Measurements from ENCODE around the gene LILRA1.
"Not testable (repeated sequence)": the region's sequence is repeated elsewhere in the genome, so short reads cannot be mapped to it uniquely, and the experiment has no call there.

LILRA1 gene

GRCh38 chr19:54593445-54593844, at the start of gene LILRA1:
Gene LILRA1 (plus strand): TSS chr19:54593632. CDS start chr19:54594245, 613 bp downstream.
- H3K4me3 ChIP-seq (replicated peaks in 1 of 2; ENCODE audit: low read depth in 2 of 2, low read length in 2 of 2); DNase-seq (ENCODE audit: low read depth in 2 of 2): not testable (repeated sequence)

- H3K4me3 ChIP-seq (replicated peaks in 1 of 2; ENCODE audit: low read depth in 2 of 2, low read length in 2 of 2) = no peak overlapping the region
- TF ChIP-seq, protein P1, sequence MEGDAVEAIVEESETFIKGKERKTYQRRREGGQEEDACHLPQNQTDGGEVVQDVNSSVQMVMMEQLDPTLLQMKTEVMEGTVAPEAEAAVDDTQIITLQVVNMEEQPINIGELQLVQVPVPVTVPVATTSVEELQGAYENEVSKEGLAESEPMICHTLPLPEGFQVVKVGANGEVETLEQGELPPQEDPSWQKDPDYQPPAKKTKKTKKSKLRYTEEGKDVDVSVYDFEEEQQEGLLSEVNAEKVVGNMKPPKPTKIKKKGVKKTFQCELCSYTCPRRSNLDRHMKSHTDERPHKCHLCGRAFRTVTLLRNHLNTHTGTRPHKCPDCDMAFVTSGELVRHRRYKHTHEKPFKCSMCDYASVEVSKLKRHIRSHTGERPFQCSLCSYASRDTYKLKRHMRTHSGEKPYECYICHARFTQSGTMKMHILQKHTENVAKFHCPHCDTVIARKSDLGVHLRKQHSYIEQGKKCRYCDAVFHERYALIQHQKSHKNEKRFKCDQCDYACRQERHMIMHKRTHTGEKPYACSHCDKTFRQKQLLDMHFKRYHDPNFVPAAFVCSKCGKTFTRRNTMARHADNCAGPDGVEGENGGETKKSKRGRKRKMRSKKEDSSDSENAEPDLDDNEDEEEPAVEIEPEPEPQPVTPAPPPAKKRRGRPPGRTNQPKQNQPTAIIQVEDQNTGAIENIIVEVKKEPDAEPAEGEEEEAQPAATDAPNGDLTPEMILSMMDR (IDR thresholded peaks at IDR 0.05; ENCODE audit: low read depth, low read length) = no peak
- DNase-seq (ENCODE audit: low read depth in 2 of 2) = no peak
Observed at GRCh38 chr19:54548806-54549205, 44.6 kb upstream of the LILRA1 start.

GRCh38 chr19:54549224-54549623, 44.2 kb upstream of the LILRA1 start:
- DNase-seq (ENCODE audit: low read depth in 2 of 2) = no peak
- H3K4me3 ChIP-seq (replicated peaks in 1 of 2; ENCODE audit: low read depth in 2 of 2, low read length in 2 of 2) = no peak overlapping the region
- TF ChIP-seq, protein P1 (IDR thresholded peaks at IDR 0.05; ENCODE audit: low read depth, low read length) = no peak

GRCh38 chr19:54551293-54551692, 42.1 kb upstream of the LILRA1 start:
- no peak for DNase-seq (ENCODE audit: low read depth in 2 of 2)
- no peak overlapping the region for H3K4me3 ChIP-seq (replicated peaks in 1 of 2; ENCODE audit: low read depth in 2 of 2, low read length in 2 of 2)
- TF ChIP-seq, protein P1 (IDR thresholded peaks at IDR 0.05; ENCODE audit: low read depth, low read length) = no peak

GRCh38 chr19:54551950-54552912, 41.2 kb upstream of the LILRA1 start:
- TF ChIP-seq, protein P1 (IDR thresholded peaks at IDR 0.05; ENCODE audit: low read depth, low read length) = no peak
- H3K4me3 ChIP-seq (replicated peaks in 1 of 2; ENCODE audit: low read depth in 2 of 2, low read length in 2 of 2) = no peak overlapping the region
- no peak for DNase-seq (ENCODE audit: low read depth in 2 of 2)

- TF ChIP-seq, protein P1 (IDR thresholded peaks at IDR 0.05; ENCODE audit: low read depth, low read length) = no peak
- DNase-seq (ENCODE audit: low read depth in 2 of 2) = no peak
- no peak overlapping the region for H3K4me3 ChIP-seq (replicated peaks in 1 of 2; ENCODE audit: low read depth in 2 of 2, low read length in 2 of 2)
Observed at GRCh38 chr19:54552913-54553310, 40.5 kb upstream of the LILRA1 start.

GRCh38 chr19:54554006-54554405, 39.4 kb upstream of the LILRA1 start:
- H3K4me3 ChIP-seq (replicated peaks in 1 of 2; ENCODE audit: low read depth in 2 of 2, low read length in 2 of 2) = no peak overlapping the region
- DNase-seq (ENCODE audit: low read depth in 2 of 2) = no peak
- TF ChIP-seq, protein P1 (IDR thresholded peaks at IDR 0.05; ENCODE audit: low read depth, low read length) = no peak
